Measurements from ENCODE around the gene THNSL1. TPM values are rescaled to one million over a fixed set of nuclear protein-coding genes. Genes with fewer than 3 reads are reported as not detected.

THNSL1 gene
- total and polyA plus RNA-seq, 2 of the 13 experiments (the other 11 are each of a cell fraction or from before 2014, with no cell fraction given): 1.3 to 3.8 TPM

GRCh38 chr10:25038325-25038724 is 21.9 kb downstream of the THNSL1 start:
- H3K36me3 ChIP-seq (replicated peaks in 1 of 2; ENCODE audit: control insufficient read depth in 1 of 2, insufficient read depth in 2 of 2, low read length in 2 of 2): no peaks in the 10 kb centered on the region
- CTCF ChIA-PET (ENCODE audit: low intra/inter-chr PET ratio, low total read pairs): no interaction called here

GRCh38 chr10:25039531-25039930 is 23.1 kb downstream of the THNSL1 start:
- Histone ChIP-seq H2AFZ (ENCODE audit: low read length) (no peak overlapping the region), H3K27me3 (ENCODE audit: control insufficient read depth in 1 of 2, insufficient read depth in 2 of 2, low read length in 2 of 2) (no peaks in the 10 kb centered on the region), H3K9ac (ENCODE audit: insufficient read depth, low read depth, low read length) (no peak overlapping the region), H3K36me3 (replicated peaks in 1 of 2; ENCODE audit: control insufficient read depth in 1 of 2, insufficient read depth in 2 of 2, low read length in 2 of 2) (no peaks in the 10 kb centered on the region), H3K9me3 (ENCODE audit: low read length) (no peaks in the 10 kb centered on the region), H3K27ac (ENCODE audit: extremely low read length, insufficient read depth, low read length) (no peak overlapping the region), H3K4me3 (replicated peaks in 1 of 3; ENCODE audit: insufficient read depth in 1 of 3, low read depth in 2 of 3, low read length in 3 of 3) (no peak overlapping the region), H4K20me1 (ENCODE audit: insufficient read depth, low read length) (no peaks in the 10 kb centered on the region), H3K79me2 (ENCODE audit: insufficient read depth, low read length) (no peaks in the 10 kb centered on the region), H3K4me2 (ENCODE audit: low read depth, low read length) (no peak overlapping the region), H3K4me1 (ENCODE audit: insufficient read depth, low read length) (peaks cover 23% of the 10 kb centered on the region)
- ATAC-seq: no peak
- ChIA-PET POLR2A (no interaction called here), CTCF (ENCODE audit: low intra/inter-chr PET ratio, low total read pairs) (no interaction called here)
- intact Hi-C loops (cut with micrococcal nuclease; ENCODE audit: unreplicated experiment): no loop called here
- no TSS peak for BruUV-seq (replicated peaks)
- no peak for FAIRE-seq
- in situ Hi-C loops (cut with HindIII; ENCODE audit: extremely low pct_ligation_motif_present, low pct_unique_long_range_greater_than_20kb): no loop called here
- no peak for DNase-seq (ENCODE audit: low spot score)
- no peak for TF ChIP-seq NFRKB (IDR thresholded peaks at IDR 0.05)
- TF ChIP-seq ZNF225 (CRISPR knock-in tag; IDR thresholded peaks at IDR 0.05): no peak
- TF ChIP-seq ZNF556 (CRISPR knock-in tag; IDR thresholded peaks at IDR 0.05; ENCODE audit: borderline replicate concordance): no peak
- no peak for TF ChIP-seq MAF1 (CRISPR knock-in tag; IDR thresholded peaks at IDR 0.05; ENCODE audit: borderline replicate concordance)
- no peak for TF ChIP-seq ZNF281 (CRISPR knock-in tag; IDR thresholded peaks at IDR 0.05; ENCODE audit: borderline replicate concordance)
- TF ChIP-seq TFAP4 (IDR thresholded peaks at IDR 0.05; ENCODE audit: borderline replicate concordance, low read depth): no peak
- no peak for TF ChIP-seq ZNF251 (CRISPR knock-in tag; IDR thresholded peaks at IDR 0.05)
- TF ChIP-seq ZNF879 (CRISPR knock-in tag; IDR thresholded peaks at IDR 0.05): no peak
- TF ChIP-seq ZNF564 (CRISPR knock-in tag; IDR thresholded peaks at IDR 0.05): no peak
- no peak for TF ChIP-seq ZNF776 (CRISPR knock-in tag; IDR thresholded peaks at IDR 0.05)
- TF ChIP-seq YEATS4 (CRISPR knock-in tag; IDR thresholded peaks at IDR 0.05; ENCODE audit: borderline replicate concordance): no peak
- TF ChIP-seq ZNF567 (CRISPR knock-in tag; IDR thresholded peaks at IDR 0.05; ENCODE audit: borderline replicate concordance): no peak

More at GRCh38 chr10:25038325-25038724, 21.9 kb downstream of the THNSL1 start:
- no peaks in the 10 kb centered on the region for H4K20me1 ChIP-seq (ENCODE audit: insufficient read depth, low read length)
- H2AFZ ChIP-seq (ENCODE audit: low read length): no peak overlapping the region
- no peak for DNase-seq (ENCODE audit: low spot score)
- H3K27ac ChIP-seq (ENCODE audit: extremely low read length, insufficient read depth, low read length): no peak overlapping the region
- H3K9ac ChIP-seq (ENCODE audit: insufficient read depth, low read depth, low read length): no peak overlapping the region
- intact Hi-C loops (cut with micrococcal nuclease; ENCODE audit: unreplicated experiment) (no loop called here), in situ Hi-C loops (cut with HindIII; ENCODE audit: extremely low pct_ligation_motif_present, low pct_unique_long_range_greater_than_20kb) (no loop called here)
- H3K4me3 ChIP-seq (replicated peaks in 1 of 3; ENCODE audit: insufficient read depth in 1 of 3, low read depth in 2 of 3, low read length in 3 of 3): no peak overlapping the region
- TF ChIP-seq CSRNP2 (CRISPR knock-in tag; conservative IDR thresholded peaks at IDR 0.05; ENCODE audit: low read depth) (no peak), HDAC1 (CRISPR knock-in tag; IDR thresholded peaks at IDR 0.05) (no peak)
- no peaks in the 10 kb centered on the region for H3K9me3 ChIP-seq (ENCODE audit: low read length)
- H3K4me2 ChIP-seq (ENCODE audit: low read depth, low read length): no peak overlapping the region
- no peaks in the 10 kb centered on the region for H3K79me2 ChIP-seq (ENCODE audit: insufficient read depth, low read length)
- H3K4me1 ChIP-seq (ENCODE audit: insufficient read depth, low read length): peaks cover 23% of the 10 kb centered on the region
- FAIRE-seq: no peak
- no peak for ATAC-seq
- no peaks in the 10 kb centered on the region for H3K27me3 ChIP-seq (ENCODE audit: control insufficient read depth in 1 of 2, insufficient read depth in 2 of 2, low read length in 2 of 2)
- WGBS (ENCODE audit: low lambda C conversion rate): 74% methylated on average over 2 of the region's 2 CpGs
- no TSS peak for BruUV-seq (replicated peaks)
- POLR2A ChIA-PET: no interaction called here
